DOHH2 (cell line): ENCODE results near the gene CYTH1.

Experiments used
- H3F3A ChIP-seq: fragments of 200-600 bp; sonication (generic), shearing (Covaris generic); 2 replicates; pipeline ENCODE4 v1.6.0; 2016; ENCODE audit warnings: antibody characterized with exemption, mild to moderate bottlenecking; ENCODE audit not compliant: control insufficient read depth, insufficient read depth
- H3K27ac ChIP-seq: fragments of 200-600 bp; sonication (generic); 2 replicates; pipeline ENCODE4 v1.5.1; 2014; ENCODE audit warnings: low read depth, mild to moderate bottlenecking, low read length, moderate library complexity
- H3K27me3 ChIP-seq: fragments of 200-600 bp; sonication (generic); 2 replicates; pipeline ENCODE4 v1.6.1; 2014; ENCODE audit warnings: mild to moderate bottlenecking, low read length, mixed read lengths; ENCODE audit not compliant: control insufficient read depth
- H3K36me3 ChIP-seq: fragments of 200-600 bp; sonication (generic); 2 replicates; pipeline ENCODE4 v1.6.1; 2014; ENCODE audit warnings: mild to moderate bottlenecking, low read length, moderate library complexity, mixed read lengths; ENCODE audit not compliant: control insufficient read depth
- H3K4me1 ChIP-seq: fragments of 200-600 bp; sonication (generic); 2 replicates; pipeline ENCODE4 v1.6.1; 2014; ENCODE audit warnings: mild to moderate bottlenecking, low read length, mixed read lengths; ENCODE audit not compliant: control insufficient read depth
- H3K4me2 ChIP-seq: fragments of 200-600 bp; sonication (generic); 2 replicates; pipeline ENCODE4 v1.6.0; 2014; ENCODE audit warnings: mild to moderate bottlenecking, low read length, moderate library complexity
- H3K4me3 ChIP-seq: fragments of 200-600 bp; sonication (generic); 2 replicates; pipeline ENCODE4 v1.5.1; 2014; ENCODE audit warnings: mild to moderate bottlenecking, low read length, mixed read lengths
- H3K79me2 ChIP-seq: fragments of 200-600 bp; sonication (generic); 2 replicates; pipeline ENCODE4 v1.6.1; 2014; ENCODE audit warnings: mild to moderate bottlenecking, low read length, mixed read lengths; ENCODE audit not compliant: control insufficient read depth
- H3K9me2 ChIP-seq: fragments of 200-600 bp; sonication (generic); replicated peaks from 2 replicates; pipeline ENCODE4 v1.6.1; 2014; ENCODE audit warnings: mild to moderate bottlenecking, low read length, mixed read lengths; ENCODE audit not compliant: control insufficient read depth
- H3K9me3 ChIP-seq: fragments of 200-600 bp; sonication (generic); 2 replicates; pipeline ENCODE4 v1.6.1; 2014; ENCODE audit warnings: antibody characterized with exemption, low read length, mixed read lengths; ENCODE audit not compliant: control insufficient read depth, insufficient read depth
- H4K20me1 ChIP-seq: fragments of 200-600 bp; sonication (generic); 2 replicates; pipeline ENCODE4 v1.6.0; 2014; ENCODE audit warnings: low read depth, mild to moderate bottlenecking, antibody characterized with exemption, low read length, moderate library complexity; ENCODE audit not compliant: control insufficient read depth, insufficient read depth
- EZH2phosphoT487 ChIP-seq: fragments of 200-600 bp; sonication (generic); IDR thresholded peaks from 2 replicates; pipeline ENCODE4 v1.6.1; 2017; ENCODE audit warnings: borderline replicate concordance, mild to moderate bottlenecking, antibody characterized with exemption, low read length, moderate library complexity, mixed read lengths
- TF ChIP-seq, protein P1 (sequence below): fragments of 200-600 bp; sonication (generic); IDR thresholded peaks from one replicate; pipeline ENCODE4 v1.5.1; 2014; ENCODE audit warnings: antibody characterized with exemption, mild to moderate bottlenecking, low read depth, low read length; ENCODE audit not compliant: poor library complexity, severe bottlenecking

The CYTH1 gene

DNA sequence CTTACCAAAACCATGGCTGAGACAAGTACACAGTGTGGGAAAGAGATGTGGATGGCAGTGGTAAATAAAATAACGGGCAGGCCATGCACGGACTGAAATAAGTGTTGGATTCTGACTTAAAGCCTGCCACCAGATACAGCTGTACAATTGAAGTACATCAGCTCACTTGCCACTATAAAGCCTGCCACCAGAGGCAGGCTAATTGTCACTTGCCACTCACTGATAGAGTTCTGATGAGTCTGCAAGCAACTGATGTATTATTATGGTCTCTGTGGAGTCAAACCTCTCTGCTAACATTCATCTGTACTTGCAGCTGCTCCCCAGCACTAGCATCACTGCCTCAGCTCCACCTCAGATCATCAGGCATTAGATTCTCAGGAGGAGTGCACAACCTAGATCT is 93.0 kb downstream of the CYTH1 start:
- Histone ChIP-seq H3K79me2 (no peaks in the 10 kb centered on the region), H3K9me3 (no peaks in the 10 kb centered on the region), H3K4me1 (peaks cover 23% of the 10 kb centered on the region), H3K27ac (no peak overlapping the region), H3K36me3 (peaks cover 76% of the 10 kb centered on the region), H3K4me2 (no peak overlapping the region), H3K9me2 (no peaks in the 10 kb centered on the region), H4K20me1 (no peaks in the 10 kb centered on the region), H3K27me3 (no peaks in the 10 kb centered on the region), H3K4me3 (no peak overlapping the region), H3F3A (0 out of 2 replicates have a peak, but pooled peaks cover 3% of the 10 kb centered on the region)
- TF ChIP-seq, protein P1, sequence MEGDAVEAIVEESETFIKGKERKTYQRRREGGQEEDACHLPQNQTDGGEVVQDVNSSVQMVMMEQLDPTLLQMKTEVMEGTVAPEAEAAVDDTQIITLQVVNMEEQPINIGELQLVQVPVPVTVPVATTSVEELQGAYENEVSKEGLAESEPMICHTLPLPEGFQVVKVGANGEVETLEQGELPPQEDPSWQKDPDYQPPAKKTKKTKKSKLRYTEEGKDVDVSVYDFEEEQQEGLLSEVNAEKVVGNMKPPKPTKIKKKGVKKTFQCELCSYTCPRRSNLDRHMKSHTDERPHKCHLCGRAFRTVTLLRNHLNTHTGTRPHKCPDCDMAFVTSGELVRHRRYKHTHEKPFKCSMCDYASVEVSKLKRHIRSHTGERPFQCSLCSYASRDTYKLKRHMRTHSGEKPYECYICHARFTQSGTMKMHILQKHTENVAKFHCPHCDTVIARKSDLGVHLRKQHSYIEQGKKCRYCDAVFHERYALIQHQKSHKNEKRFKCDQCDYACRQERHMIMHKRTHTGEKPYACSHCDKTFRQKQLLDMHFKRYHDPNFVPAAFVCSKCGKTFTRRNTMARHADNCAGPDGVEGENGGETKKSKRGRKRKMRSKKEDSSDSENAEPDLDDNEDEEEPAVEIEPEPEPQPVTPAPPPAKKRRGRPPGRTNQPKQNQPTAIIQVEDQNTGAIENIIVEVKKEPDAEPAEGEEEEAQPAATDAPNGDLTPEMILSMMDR: peak; percentile 35
- TF ChIP-seq EZH2phosphoT487: no peak

DNA sequence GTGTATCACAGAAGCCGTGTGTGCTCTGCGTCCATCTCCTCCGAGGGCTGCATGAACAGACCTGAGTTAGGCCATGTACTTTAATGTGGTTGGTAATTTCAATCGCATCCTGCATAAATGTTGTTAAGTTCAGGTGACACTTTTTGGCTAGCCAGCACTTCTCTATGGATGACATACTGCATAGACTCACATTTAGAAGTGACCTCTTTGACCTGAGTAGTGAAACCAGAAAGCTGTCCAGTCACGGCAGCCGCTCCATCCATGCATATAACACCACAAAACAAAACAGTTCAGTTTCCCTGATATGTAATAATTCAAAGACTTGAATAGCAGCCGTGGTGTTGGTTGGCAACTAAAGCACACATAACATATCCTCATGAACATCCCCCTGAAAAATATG is 94.1 kb downstream of the CYTH1 start:
- Histone ChIP-seq H3K4me1 (peaks cover 24% of the 10 kb centered on the region), H3K9me3 (no peaks in the 10 kb centered on the region), H3K27me3 (no peaks in the 10 kb centered on the region), H3K36me3 (peaks cover 70% of the 10 kb centered on the region), H3K9me2 (no peaks in the 10 kb centered on the region), H3F3A (0 out of 2 replicates have a peak, but pooled peaks cover 3% of the 10 kb centered on the region), H3K4me3 (no peak overlapping the region), H3K4me2 (no peak overlapping the region), H4K20me1 (no peaks in the 10 kb centered on the region), H3K79me2 (no peaks in the 10 kb centered on the region), H3K27ac (no peak overlapping the region)
- TF ChIP-seq, protein P1: no peak
- no peak for TF ChIP-seq EZH2phosphoT487

DNA sequence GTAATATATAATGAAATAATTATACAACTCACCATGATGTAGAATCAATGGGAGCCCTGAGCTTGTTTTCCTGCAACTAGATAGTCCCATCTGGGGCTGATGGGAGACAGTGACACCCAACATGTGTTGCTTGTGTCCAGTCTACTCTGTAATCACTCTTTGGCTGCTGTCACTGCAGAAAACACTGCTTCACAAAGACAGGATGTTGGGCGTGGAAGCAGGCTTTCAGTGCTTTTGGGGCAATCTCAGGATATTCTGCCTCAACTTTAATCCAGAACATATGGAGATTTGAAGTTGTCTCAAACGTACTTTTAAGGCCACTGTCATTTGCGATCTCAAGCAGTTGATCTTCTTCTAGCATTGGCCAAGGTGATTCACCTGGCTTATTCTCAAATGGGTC is 94.9 kb downstream of the CYTH1 start:
- Histone ChIP-seq H3F3A (0 out of 2 replicates have a peak, but pooled peaks cover 3% of the 10 kb centered on the region), H3K27me3 (no peaks in the 10 kb centered on the region), H3K79me2 (no peaks in the 10 kb centered on the region), H3K36me3 (peaks cover 62% of the 10 kb centered on the region), H4K20me1 (no peaks in the 10 kb centered on the region), H3K4me2 (no peak overlapping the region), H3K4me1 (peaks cover 24% of the 10 kb centered on the region), H3K9me3 (no peaks in the 10 kb centered on the region), H3K4me3 (no peak overlapping the region), H3K27ac (no peak overlapping the region), H3K9me2 (no peaks in the 10 kb centered on the region)
- no peak for TF ChIP-seq EZH2phosphoT487
- TF ChIP-seq, protein P1: no peak

DNA sequence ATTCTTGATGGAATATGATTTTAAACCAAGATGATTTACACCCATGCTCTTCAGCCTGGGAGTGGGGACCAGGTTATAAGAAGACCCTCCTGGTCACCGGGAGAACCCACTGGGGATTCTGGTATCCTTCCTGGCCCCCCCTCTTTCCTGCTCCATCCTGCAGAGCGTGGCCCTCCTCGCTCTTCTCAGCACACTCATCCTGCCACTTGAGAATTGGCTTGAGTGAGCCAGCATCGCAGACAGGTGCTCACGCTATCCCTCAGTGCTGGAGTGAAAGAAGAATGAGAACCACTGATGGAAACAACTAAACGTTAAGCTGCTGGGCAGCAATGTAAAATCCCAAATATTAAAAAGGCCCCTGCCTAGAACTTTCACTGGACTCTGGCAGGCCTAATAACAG is 98.0 kb downstream of the CYTH1 start:
- TF ChIP-seq, protein P1: no peak
- no peak for TF ChIP-seq EZH2phosphoT487
- H3K4me1 ChIP-seq: peaks cover 24% of the 10 kb centered on the region
- H3K4me2 ChIP-seq: no peak overlapping the region; the same call in 1 of the 2 replicates

More for the DNA sequence above, 98.0 kb downstream of the CYTH1 start:
- Histone ChIP-seq H4K20me1 (no peaks in the 10 kb centered on the region), H3K27ac (no peak overlapping the region), H3K27me3 (no peaks in the 10 kb centered on the region), H3K4me3 (no peak overlapping the region), H3K9me3 (no peaks in the 10 kb centered on the region), H3F3A (0 out of 2 replicates have a peak, but pooled peaks cover 3% of the 10 kb centered on the region), H3K36me3 (peaks cover 56% of the 10 kb centered on the region), H3K79me2 (no peaks in the 10 kb centered on the region), H3K9me2 (no peaks in the 10 kb centered on the region)
